ENCODE results near the gene FNDC3B. TPM values are rescaled to one million over a fixed set of nuclear protein-coding genes. Genes with fewer than 3 reads are reported as not detected.
"Not testable (repeated sequence)": the region's sequence is repeated elsewhere in the genome, so short reads cannot be mapped to it uniquely, and the experiment has no call there.

The FNDC3B gene
- total RNA-seq, 2 donors from 2014 or later: 57.6 to 69.3 TPM

DNA sequence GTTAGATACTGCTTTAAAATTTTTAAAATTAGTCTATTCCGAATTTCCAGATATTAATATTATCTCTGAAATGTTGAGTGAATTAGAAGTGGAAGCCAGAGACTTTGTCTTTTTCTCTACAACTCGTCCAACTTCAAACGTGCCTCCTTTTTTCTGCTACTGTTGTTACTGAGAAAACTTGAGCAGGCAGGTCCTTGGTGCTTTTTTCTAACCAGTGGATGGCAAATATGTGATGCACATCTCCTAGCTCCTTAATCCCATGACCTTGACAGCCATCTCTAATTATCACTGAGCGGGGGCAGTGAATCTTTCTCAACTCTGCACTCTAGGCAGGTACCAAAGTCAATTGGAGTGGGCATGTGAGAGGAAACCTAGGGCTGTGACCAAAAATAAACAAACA, 50.7 kb downstream of the FNDC3B start:
- Histone ChIP-seq H3K4me1 (peaks cover 0 to 48% of the 10 kb centered on the region in 2 donors), H3K36me3 (no peaks in the 10 kb centered on the region), H3K4me3 (no peak overlapping the region), H3K9me3 (no peaks in the 10 kb centered on the region), H3K27me3 (no peaks in the 10 kb centered on the region), H3K27ac (no peak overlapping the region)
- TF ChIP-seq, protein P1, sequence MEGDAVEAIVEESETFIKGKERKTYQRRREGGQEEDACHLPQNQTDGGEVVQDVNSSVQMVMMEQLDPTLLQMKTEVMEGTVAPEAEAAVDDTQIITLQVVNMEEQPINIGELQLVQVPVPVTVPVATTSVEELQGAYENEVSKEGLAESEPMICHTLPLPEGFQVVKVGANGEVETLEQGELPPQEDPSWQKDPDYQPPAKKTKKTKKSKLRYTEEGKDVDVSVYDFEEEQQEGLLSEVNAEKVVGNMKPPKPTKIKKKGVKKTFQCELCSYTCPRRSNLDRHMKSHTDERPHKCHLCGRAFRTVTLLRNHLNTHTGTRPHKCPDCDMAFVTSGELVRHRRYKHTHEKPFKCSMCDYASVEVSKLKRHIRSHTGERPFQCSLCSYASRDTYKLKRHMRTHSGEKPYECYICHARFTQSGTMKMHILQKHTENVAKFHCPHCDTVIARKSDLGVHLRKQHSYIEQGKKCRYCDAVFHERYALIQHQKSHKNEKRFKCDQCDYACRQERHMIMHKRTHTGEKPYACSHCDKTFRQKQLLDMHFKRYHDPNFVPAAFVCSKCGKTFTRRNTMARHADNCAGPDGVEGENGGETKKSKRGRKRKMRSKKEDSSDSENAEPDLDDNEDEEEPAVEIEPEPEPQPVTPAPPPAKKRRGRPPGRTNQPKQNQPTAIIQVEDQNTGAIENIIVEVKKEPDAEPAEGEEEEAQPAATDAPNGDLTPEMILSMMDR (IDR thresholded peaks at IDR 0.05): no peak
- no peak for DNase-seq (ENCODE audit: low spot score)

DNA sequence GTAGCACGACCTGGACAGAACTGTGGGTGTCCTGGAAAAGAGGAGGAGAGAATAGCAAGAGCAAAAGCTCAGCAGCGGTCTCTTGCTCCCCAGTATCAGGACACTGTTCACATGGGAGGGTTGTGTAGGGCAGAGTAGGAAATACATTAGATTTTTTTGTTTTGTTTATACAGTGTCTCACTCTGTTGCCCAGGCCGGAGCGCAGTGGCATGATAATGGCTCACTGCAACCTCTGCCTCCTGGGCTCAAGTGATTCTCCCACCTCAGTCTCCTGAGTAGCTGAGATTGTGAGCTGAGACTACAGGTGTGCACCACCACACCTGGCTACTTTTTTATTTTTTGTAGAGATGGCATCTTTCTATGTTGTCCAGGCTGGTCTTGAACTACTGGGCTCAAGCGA, 53.3 kb downstream of the FNDC3B start:
- Histone ChIP-seq H3K4me1 (peaks cover 0 to 56% of the 10 kb centered on the region in 2 donors), H3K9me3 (no peaks in the 10 kb centered on the region)

DNA sequence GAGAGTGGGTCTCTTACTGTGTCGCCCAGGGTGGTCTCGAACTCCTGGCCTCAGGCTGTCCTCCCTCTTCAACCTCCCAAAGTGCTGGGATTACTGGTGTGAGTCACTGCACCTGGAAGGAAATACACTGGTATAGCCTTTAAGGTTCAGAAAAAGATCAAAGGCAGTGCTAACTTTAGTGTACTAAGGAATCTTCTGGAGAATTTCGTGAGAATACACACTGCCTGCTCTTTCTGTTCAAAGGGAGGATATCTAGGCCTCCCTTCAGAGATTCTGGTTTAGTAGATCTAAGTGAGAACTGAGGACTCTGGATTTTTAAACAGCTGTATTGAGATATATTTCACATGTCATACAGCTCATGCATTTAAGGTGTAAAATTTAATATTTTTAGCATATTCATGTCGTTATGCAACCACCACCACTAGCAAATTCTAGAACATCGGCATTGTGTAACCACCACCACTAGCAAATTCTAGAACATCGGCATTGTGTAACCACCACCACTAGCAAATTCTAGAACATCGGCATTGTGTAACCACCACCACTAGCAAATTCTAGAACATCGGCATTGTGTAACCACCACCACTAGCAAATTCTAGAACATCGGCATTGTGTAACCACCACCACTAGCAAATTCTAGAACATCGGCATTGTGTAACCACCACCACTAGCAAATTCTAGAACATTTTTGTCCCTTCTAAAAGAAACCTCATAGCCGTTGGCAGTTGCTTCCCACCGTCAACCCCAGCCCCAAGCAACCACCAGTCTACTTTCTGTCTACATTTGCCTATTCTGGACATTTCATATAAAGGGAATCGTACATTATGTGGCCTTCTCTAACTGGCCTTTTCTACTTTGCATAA, 54.4 kb downstream of the FNDC3B start:
- H3K4me3 ChIP-seq; H3K36me3 ChIP-seq; DNase-seq (ENCODE audit: low spot score); H3K9me3 ChIP-seq; H3K27me3 ChIP-seq; H3K27ac ChIP-seq: not testable (repeated sequence)
- peaks cover 0 to 66% of the 10 kb centered on the region in 2 donors for H3K4me1 ChIP-seq

More for the DNA sequence above, 53.3 kb downstream of the FNDC3B start:
- no peaks in the 10 kb centered on the region for H3K27me3 ChIP-seq
- no peak overlapping the region for H3K4me3 ChIP-seq
- no peak overlapping the region for H3K27ac ChIP-seq
- DNase-seq (ENCODE audit: low spot score): no peak
- TF ChIP-seq, protein P1 (IDR thresholded peaks at IDR 0.05): no peak
- no peaks in the 10 kb centered on the region for H3K36me3 ChIP-seq

DNA sequence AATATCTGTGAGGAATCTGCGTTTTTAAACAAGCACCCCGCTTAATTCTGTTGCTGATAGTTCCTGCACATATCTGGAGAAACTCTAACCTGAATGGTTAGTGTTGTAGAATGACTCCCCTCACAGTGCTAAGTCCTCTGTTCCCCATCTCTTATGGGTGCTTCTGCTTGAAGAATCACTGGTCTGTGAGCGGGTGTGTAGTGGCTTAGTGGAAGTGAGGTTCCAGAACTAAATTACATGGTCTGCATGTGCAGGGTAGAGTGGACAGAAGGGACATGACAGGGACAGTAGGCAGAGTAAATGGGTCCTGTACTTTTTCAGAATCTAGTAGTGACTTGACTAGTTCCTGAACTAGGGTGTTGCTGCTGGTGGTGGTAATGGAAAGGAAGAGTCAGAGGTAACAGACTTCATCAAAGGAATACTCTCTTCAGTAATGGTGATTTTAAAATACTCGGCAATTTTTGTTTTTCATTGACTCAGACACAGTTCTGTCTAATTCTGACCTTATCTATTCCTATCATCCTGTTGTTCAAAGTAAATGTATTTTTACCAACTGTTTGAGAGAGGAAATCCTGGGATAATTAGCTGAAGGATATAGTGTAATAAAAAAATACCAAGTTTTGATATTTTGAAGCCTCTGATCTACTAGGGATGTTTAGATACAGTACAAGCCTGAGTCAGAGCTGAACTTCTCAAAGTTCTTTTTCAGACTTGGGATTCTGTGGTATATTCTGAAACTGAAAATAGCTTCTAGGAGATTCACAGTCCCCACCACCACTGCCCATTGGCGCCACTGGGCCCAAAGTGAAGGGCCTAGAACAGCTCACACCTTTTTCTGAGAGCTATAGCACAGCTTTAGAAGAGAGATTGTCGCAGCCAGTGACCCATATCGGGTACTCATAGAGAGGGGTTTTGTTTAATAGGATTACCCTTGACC, 55.5 kb downstream of the FNDC3B start:
- Histone ChIP-seq H3K27ac (peak overlapping the region; percentile 27 to 65), H3K27me3 (no peaks in the 10 kb centered on the region), H3K4me1 (peaks cover 0 to 71% of the 10 kb centered on the region in 2 donors), H3K4me3 (no peak overlapping the region), H3K9me3 (no peaks in the 10 kb centered on the region), H3K36me3 (no peaks in the 10 kb centered on the region)
- DNase-seq (ENCODE audit: low spot score): no peak
- TF ChIP-seq, protein P1 (IDR thresholded peaks at IDR 0.05): no peak

DNA sequence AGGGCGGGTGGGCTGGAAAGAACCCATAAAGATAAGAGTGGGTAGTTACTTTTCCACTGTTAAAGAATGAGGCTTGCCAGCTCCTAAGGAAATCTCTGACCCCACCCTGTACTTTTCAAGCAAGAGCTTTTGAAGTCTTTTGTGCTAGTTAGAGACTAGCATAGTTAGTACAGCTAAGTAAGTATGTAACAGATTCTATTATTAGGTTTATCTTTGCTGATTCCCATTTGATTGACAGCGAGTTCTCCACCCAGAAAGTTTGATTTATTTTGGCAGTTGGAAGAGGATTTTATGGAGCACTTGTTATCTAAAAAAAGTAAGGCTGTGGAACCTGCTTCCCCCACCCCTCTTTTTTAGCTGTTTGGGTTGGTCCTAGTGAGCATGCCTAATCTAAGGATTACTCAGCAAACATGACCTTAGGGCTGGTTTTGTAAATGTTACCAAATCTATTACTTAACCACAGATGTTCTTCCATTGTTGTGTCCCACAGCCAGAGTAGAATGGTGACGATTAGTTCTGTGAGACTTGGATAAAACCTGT, 57.6 kb downstream of the FNDC3B start:
- Histone ChIP-seq H3K27me3 (no peaks in the 10 kb centered on the region), H3K27ac (peak overlapping the region; percentile 40 to 57), H3K4me1 (peaks cover 0 to 76% of the 10 kb centered on the region in 2 donors), H3K9me3 (no peaks in the 10 kb centered on the region), H3K36me3 (no peaks in the 10 kb centered on the region), H3K4me3 (no peak overlapping the region)
- TF ChIP-seq, protein P1 (IDR thresholded peaks at IDR 0.05): no peak
- no peak for DNase-seq (ENCODE audit: low spot score)

Data from right atrium auricular region (tissue), 2 donors.